Stimulated activated CD8-positive, alpha-beta memory T cell treated with anti-CD3 and anti-CD28 coated beads, Interleukin-4, amount 100 ng/mL, for 24 hours (primary cell): ENCODE measurements around the gene FECH.

ENCODE experiments used
- DNase-seq: peaks from one replicate; pipeline ENCODE4 v3.0.0-alpha.2; 2020; ENCODE audit warnings: low read depth

Gene FECH

DNA sequence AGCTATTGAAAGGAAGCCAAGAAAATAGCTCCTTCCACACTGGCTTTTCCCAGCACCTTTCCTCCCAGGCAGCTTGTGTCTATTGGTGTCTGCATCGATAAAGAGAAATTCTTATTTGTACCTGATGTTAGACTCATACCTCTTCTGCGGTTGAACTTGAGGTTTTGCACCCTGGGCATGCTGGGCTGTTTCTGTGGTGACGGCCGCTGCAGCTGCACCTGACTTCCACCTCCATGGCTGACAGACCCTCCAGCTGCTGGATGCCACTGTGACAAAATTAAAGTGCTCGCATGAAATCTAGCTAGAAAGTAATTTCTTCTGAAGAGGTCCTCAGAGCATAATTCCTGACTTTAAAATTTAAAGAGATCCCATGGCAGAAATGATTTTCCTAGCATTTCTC lies 6.6 kb downstream of the FECH start:
- no peak for DNase-seq

DNA sequence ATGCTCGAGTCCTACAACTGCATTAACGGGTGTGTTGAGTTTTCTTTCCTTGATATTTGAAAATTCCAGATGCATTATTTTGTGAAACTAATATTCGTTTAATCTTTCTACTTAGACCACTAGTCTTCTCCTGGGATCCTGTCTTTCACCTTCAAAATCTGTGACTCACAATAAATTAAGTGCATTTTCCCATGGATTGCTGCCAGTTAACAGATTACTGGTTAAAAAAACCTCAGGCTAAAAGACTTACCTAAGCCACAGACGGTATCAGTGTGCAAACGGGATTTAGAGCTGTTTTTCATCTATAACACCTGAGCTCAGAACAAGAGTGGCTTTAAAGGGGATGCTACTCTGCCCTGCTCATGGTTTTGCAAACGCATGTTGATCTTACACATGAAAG lies 10.2 kb downstream of the FECH start:
- no peak for DNase-seq

DNA sequence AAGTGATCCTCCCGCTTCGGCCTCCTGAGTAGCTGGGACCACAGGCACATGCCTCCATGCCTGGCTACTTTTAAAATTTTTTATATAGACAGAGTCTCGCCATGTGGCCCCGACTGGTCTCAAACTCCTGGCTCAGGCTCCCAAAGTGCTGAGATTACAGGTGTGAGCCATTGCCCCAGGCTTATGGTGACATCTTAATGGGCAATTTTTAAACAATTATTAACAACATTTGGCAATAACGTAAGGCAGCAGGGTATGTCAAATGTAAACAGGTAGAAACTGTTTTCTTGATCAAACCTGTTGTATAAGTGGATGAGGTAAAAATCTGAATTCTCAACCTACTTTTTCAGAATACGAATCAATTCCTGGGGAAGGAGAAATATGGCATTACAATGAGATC lies 11.0 kb downstream of the FECH start:
- no peak for DNase-seq

DNA sequence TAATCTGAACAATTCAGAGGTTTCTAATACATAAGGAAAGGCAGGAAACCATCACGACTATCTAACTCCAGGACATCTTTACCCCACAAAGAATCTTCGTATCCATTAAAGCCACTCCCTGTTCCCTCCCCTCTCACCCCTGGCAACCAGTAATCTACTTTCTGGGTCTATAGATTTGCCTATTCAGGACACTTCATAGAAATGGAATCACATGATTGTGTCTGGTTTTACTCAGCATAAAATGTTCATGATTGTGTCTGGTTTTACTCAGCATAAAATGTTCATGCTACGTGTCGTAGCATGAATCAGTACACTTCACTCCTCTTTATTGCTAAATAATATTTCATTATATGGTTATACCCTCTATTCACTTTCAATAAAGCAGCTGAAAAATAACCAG lies 11.6 kb downstream of the FECH start:
- DNase-seq, result no peak

DNA sequence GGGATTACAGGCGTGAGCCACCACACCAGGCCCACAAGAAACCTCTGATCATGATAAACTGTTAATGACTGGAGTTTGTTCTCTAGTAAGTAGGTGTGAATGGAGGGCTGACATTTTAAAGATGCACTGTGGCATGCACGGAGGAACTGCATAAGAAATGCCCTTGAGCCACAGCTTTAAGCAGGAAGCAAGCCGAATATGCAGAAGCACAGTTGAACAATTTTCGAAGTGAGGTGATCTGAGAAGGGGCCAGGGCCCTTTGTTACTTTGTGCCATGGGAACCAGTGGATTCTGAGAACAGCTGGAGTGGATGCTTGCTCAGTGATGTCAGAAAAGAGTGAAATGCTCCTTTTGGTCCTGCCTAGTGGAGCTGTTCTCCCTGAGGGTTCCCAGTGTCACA lies 16.3 kb downstream of the FECH start:
- no peak for DNase-seq

DNA sequence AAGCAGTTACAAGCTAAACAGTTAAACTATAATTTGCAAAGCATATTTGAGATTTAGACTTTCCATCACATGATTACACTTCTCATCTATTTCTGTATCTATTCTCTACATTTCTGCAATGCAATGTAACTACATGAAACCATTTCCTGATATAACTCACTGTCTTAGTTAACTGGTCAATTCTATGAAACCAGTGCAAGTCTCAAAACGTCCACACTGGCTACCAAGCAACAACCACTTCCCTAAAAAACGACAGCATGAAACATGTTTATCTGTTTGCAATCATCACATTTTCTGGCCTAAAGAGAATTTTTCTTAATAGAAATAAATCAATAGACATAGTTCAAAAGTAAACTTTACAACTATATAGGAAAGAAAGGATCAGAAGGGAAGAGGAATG lies 17.4 kb downstream of the FECH start:
- DNase-seq, result no peak

DNA sequence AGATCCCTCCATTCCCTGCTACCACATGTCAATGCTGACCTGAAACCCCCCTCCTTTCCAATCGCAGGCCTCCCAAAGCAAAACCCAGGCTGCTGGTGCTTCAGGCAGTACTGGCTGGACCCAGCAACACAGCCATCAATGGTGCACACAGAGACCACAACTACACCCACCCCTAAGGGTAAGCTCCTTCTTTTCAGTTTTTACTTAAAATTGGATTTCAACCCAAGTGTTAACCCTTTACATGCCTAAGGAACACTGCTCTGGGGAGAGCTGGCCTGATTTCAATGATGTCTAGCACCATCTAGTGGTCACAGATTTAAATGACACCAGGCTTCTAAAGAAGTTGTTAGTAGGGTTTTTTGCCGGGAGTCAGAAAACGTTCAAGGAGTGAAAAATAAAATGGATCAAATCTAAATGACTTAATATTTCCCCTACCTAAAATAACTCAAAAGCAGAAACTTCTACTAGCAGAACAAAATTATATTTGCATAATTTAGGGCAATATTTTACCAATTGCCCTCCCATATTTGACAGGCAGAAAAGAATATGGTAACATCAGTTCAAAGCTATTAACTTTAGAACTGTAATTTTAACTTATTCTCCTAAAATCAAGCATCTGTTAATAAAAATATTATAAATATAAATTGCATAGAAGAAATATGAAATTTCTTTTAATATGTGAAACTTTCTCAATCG lies 24.6 kb downstream of the FECH start:
- DNase-seq, result no peak

DNA sequence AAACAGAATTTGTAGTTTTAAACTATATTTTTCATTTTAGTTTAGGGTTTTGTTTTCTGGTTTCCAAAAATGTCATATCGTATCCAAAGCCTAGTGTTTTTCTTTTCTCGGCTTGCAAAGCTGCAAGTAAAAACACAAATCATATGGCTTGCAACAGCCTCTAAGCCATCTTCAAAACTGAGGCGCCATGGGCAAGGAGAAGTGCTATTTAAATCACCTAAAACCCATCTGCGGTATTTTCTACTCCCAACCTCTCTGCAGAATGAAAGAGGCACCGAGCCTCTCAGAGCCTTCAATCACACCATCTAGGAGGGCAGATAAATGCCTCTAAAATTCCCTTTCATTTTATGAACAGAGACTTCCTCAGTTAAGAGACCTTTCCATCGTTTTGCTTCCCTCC lies 25.2 kb downstream of the FECH start:
- no peak for DNase-seq

DNA sequence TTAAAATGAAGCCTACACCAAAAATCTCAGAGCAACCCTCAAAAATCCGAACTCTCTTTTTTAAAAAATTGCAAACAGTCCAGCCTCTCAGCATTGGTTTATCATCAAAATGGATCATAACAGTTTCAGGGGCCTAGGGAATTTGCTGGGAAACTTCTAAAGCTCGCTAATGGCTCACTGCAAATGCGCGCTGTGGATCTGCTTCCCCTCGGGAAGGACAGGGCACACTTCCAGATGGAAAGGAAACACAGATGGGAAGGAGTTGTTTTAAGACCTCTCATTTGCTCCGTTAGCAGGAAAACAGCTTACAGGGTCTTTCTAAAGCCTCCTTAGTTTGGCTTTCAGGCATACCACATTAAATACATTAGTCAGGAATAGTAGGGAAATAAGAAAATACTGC lies 27.2 kb downstream of the FECH start:
- DNase-seq, result no peak

DNA sequence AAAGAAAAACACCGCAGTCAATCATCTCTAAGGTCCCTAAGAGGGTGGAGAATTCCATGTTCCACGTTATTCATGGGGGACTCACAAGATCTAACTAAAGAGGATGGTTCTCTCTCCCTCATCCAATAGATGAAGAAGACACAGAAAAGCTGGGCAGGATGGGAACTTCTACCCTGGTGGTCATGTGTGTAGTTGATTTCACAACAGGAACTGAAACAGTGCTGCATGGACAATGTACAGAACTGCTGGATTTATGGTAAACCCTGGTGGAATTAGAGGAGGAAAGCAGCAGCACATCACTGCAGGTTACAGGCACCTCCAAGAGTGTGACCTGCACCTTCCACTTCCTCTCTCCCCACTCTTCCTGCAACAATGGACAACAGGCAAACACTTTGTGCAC lies 31.4 kb downstream of the FECH start:
- DNase-seq, result no peak

DNA sequence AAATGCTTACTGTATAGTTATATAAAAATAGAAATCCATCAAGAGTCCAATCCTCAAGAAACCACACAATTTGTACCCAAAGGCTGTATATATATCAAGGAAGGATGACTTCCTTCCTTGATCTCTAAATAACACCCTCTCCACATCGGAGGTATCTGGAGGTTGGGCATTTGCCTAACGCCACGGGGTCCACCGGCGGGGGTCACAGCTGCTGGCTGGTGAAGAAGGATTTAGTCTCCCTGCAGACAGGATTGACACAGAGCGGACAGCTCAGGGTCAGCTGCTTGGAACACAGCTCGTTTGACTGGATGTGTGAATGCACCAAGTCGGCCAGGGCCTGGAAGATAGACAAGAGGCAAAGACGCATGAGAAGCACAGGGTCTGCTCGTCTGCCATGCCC lies 36.0 kb downstream of the FECH start:
- no peak for DNase-seq

DNA sequence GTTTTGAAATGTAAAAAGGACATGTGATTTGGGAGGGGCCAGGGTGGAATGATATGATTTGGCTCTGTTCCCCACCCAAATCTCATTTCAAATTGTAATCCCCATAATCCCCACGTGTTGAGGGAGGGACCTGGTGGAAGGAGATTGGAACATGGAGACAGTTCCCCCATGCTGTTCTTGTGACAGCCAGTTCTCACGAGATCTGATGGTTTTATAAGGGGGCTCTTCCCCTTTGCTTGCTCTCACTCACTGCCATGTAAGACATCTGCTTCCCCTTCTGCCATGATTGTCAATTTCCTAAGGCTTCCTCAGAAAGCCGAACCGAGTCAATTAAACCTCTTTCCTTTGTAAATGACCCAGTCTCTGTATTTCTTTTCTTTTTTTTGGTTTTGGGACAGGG lies 39.2 kb downstream of the FECH start:
- no peak for DNase-seq

DNA sequence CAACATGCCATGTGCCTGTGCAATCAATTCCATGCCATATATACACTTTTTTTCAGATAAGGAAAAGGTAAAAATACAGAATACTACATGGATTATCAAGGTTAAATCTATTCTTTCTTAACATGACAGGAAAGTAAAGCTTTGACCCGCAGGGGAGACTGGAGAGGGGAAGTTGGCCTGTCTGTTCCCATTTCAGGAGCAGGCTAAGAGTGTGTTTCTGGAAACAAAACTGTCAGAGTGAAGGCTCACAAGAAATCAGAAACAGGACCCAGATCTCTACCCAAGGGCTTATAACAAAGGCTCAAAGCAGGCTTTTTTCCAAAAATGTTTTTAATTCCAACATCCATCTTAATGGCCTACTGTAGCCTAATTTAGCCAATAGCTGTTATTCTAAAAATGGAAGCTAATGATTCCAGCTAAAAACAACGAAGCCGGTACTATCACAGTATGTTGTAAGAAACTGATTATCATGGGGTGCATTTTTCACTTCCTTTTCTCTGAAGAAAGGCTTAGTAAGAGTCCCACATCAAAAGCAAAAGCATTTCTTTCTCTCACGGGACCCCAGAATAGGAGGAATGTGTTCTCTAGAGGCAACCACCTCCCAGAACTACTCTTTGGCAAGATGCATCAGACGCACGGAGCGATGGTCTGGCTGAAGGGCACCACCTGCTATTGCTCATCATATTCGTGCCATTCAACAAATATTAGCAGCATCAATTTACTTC lies 41.4 kb downstream of the FECH start:
- DNase-seq, result no peak

DNA sequence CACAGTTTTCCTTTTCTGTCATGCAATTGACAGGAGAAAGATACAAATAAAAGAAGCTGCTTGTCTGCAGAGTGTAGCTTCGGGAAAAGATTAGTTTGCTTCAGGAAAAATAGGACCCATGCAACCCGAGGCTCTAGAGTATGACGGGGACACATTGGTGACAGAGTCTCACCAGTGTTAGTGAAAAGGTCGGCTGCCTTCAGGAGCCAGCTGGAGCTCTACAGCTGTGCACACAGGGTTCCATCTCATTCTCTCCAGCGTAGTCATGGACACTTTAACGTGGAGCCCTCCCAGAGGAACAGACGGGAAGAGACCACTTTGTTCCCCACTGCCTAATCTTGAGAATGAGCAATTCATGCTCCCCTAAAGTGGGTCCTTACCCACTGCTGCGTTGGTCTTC lies 42.9 kb downstream of the FECH start:
- DNase-seq, result no peak

DNA sequence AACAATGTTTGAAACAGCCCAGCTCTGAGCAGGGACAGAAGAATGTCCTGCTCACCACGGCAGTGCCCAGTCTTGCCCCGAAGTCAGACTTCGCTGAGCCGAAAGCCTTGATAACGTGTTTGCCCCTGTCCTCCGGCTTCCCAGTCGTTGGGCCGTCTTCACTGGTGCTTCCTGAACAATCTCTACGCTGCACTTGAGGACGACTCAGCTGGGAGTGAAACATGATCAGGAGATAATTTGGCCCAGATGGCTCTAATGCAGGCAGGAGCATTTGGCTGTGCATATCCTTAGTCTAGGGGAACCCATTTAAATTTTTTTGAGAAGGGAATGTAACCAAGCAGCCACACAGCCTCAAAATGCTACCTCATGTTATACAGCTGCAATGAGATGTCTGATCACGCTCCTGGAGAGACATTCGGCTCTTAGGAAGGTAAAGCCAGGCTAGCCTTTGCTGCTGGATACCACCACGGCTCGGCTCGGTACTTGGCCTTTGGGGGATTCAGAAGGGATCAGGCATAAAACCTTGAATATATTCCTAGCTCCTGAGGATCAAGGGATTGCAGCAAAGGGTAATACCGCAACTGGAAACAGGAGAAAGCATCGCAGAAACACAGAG lies 43.6 kb downstream of the FECH start:
- DNase-seq, result no peak

DNA sequence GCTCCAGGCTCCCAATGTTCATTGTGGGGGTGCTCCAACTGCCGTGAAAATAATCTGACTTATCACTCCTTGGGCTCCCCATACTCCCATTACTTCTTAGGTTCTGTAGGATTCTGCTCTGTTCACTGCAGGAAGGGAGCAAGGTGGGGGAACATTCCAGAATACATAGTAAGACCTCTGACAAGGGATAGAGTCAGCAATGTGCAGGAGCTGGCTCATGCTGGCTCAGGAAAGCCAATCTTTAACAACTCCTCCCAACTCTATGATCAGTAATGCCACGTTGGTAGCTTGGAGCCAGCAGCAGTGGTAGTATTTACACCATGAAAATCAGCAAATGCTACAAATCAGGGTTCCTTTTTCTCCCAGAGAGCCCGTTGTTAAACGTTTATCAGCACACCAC lies 44.4 kb downstream of the FECH start:
- DNase-seq, result no peak

DNA sequence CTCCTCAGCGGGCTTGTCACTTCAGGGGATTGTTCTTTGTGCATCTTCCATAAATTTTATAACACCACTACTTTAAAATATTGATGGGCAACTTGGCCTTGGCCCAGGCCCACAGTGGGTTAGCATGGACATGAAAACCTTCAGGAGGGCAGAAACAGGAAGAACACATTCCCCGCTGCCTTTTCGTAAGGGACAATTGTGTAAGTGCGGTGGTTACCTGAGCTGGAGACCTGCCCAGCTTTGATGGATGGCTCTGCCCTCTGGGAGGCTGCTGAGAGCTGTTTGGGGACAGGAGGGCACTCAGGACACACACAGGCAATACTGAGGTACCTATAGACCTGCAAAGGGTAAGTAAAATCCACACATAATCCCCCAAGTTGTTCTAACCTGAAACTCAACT lies 46.8 kb downstream of the FECH start:
- no peak for DNase-seq

DNA sequence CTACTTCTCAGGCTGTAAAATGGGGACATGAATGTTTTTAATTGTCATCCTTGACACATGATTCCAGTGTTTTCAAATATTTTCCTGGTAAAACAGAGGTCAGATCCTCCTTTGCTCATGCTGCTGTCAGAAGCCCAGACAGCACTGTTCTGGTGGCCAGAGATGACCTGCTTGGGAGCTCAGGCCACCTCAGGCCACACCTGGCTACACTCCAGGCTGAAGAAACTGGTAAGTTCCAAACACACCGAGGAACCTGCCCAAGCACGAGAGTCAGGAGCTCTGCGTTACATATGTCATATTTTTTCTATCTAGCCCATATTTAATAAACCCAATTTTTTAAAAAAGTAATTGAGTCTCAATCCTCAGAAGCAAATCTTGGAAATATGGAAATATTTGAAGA lies 47.9 kb downstream of the FECH start:
- no peak for DNase-seq

DNA sequence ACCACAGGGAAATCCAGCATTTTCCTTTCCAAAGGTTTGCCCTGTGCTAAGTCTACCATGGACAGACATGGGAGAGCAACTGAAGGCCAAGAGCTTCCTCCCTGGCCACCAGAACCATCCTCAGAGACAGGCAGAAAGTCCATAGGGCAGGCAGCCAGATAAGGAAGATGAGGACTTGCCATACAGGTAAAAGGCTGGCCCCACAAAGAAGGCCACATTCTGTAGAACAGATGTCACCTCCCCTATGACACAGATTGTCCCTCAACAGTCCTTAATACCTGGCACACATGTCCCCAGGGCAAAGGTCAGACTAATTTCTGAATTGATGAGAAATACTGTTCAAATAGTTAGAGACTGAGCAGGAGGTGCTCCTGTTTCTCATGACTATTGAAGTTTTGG lies 52.0 kb downstream of the FECH start:
- DNase-seq, result no peak

DNA sequence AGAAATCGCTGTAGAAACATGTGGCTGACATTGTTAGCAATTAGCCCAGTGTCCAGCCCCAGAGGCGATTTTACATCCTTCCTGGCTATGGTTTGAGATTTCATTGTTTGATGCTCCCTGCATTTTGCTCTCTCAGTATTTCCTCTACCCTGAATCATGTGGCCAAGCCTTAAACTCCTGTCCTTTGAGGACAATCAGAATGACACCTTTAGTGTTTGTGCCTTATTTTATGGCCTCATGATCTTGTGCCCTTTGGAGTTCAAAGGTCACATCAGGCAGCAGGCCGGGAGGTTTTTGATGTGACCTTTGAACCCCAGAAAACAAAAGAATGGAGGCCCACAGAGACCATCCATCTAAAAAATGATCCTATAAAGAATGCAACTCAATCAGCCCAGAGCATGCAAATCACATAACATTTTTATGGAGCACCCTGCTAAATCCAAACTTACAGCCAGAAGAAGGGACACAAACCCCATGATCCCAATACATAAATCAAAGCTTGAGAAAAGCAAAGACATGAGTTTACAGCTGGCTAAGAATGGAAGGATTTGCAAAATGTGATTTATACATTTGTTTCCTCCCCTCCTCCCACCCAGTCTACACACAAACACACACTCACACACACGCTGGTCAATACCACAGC lies 52.5 kb downstream of the FECH start:
- DNase-seq, result no peak

DNA sequence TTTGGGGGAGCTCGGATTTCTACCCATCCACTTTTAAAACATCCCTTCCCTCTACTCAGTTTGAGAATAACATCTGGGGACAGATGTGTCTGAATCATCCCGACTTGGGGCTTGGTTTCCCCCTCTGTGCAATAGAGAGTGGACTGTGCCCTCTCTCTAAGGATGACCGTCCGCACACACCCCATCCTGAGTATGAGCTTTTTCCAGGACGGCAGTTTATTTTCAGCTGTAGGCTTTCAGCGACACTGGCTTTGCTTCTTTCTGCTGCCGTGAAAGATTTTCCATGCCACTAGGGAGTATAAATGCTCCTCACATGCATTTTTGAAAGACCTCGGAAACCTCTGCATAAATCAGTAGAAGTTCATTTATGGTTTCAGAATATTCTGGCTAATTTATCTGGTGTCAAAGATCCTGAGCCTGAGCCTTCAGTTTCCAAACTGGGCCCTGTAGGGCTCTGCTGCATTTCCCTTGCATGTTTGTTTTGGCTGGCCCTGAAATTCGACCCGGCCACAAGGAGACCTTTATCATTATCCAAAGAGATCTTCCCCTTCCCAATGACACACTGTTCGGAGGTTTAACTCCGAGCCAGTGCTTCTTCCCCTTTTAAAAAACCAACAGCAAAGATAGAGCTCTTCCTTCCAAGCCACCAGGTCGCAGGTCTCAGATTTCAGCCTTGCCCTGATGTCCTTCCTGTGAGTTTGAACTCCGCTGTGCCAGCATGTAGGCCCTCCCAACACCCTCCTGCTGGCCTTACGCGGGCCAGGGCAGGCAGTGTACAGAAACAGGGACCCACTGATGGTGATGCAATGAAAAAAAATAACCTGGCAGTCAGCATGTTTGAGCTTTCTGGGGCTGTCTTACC lies 53.3 kb downstream of the FECH start:
- DNase-seq, result no peak

DNA sequence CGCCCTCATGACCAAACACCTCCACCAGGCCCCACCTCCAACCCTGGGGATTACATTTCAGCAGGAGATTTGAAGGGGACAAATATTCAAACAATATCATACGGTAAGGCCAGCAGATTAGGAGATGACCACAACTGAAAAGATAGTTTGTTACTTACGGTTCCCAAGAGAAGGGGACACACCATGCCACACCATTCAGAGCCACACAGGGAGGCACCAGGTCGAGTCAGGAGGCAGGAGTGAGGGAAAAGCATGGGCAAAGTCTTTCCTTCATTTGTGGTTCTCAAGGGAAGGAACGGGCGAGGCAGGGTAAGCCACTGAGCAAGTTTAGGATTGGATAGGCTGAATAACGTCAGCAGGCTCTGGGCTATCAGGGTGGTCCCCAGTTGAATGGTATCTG lies 57.4 kb downstream of the FECH start:
- no peak for DNase-seq
